ENCODE results near the gene FBXL16.

The FBXL16 gene

GRCh38 chr16:734981-735881, 29.6 kb upstream of the FBXL16 start:
- no peak for DNase-seq (ENCODE audit: low read depth)

DNA sequence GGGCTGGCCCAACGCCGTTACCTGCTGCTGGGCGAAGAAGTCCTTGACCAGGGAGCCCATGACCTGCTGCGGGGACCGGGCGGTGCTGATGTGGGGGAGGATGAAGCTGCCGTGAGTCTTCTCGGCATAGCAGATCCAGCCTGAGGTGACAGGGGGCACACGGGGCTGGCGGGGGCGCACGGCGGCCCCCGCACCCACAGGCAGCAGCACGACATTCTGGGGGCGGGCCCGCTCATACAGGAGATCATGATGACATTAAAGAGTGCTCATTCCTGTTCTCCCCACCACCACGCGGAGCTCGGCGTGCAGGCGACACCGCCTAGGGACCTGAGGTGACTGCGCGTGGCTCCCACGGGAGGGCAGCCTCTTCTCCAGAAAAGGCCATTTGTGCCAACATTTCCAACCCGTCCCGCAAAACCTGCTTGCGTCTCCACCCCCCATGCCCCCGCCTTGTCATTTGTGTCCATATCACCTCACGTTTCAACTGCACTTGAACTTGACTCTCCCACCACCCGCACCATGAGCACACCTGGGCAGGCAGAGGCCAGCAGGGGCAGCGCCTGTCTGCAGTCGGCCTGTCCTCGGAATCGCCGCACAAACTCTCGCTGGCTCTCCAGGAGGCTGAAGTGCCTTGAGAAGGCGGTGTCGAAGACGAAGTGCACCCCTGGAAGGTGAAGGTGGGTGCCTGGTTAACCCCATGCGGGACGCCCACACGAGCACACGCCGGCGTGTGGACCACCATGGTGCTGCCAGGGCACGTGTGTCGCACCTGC, 28.8 kb upstream of the FBXL16 start:
- DNase-seq (ENCODE audit: low read depth): no peak

GRCh38 chr16:733382-734207, 28.0 kb upstream of the FBXL16 start:
- no peak for DNase-seq (ENCODE audit: low read depth)

DNA sequence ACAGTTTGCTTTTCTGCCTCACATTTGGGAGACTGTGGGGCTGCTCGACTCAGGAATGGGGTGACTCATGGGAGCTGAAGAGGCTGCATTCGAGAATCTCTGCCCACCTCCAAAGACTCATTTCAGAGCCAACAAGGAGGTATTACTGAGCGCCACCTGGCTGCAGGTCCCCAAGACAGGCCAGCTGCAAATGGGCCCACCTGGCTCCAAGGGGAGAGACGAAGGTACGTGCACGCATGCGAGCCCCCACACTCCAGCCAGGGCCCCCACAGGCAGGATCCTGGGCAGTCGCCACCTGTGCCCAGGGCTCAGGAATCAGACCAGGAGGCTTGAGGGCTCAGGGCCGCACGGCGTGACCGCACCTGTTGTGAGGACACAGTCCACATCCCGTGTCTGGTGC, 27.3 kb upstream of the FBXL16 start:
- no peak for DNase-seq (ENCODE audit: low read depth)

DNA sequence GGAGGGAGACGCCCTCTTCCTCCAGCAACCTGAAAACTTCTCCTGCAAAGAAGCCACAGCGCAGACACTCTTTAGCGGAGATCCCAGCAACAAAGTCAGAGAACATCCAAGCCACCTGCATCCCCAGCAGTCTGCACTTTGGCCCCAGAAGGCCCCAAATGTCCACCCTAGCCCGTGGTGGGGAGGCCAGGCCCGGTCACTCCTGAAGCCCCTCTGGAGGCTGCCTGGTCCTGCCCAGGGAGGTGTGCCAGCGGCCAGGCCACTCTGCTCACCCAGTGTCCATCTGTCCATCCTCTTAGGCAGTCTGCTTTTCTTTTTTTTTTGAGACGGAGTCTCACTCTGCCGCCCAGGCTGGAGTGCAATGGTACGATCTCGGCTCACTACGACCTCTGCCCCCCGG, 26.7 kb upstream of the FBXL16 start:
- no peak for DNase-seq (ENCODE audit: low read depth)

DNA sequence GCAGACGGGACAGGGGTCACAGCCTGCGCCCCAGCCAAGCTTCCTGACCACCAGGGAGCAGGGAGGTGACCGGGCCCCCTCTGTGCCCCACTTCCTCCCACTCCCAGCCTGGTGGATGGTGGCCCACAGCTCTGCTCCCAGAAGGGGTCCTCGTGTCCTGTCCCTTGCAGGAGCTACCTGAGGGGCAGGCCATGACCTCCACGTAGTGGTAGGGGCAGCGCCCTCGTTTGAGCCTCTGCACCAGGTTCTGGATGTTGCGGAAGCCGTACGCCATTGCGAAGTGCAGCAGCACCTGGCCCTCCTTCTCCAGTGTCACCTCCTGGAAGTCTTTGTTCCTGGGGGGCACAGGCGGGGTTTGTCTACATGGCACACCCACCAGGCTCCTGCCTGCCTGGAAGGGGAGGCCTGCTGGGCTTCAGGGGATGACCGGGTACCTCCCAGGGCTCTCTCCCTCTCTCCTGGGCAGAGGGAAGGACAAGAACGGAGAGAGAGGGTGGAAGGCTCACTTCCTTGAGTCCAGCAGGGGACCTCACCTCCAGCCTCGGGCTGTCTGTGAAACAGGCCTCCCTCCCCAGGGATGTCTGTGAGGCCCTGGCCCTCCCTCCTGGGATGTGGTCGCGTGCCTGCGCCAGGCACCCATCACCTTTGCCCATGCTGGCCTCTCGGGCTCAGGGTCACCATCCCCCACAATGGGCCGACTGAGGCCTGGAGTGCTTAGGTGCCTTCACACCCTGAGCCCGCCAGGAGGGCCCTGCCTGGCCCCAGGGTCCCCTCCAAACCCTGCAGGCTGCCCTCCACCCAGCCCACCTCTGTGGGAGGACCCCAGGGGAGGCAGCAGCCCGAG, 25.3 kb upstream of the FBXL16 start:
- DNase-seq (ENCODE audit: low read depth): no peak

DNA sequence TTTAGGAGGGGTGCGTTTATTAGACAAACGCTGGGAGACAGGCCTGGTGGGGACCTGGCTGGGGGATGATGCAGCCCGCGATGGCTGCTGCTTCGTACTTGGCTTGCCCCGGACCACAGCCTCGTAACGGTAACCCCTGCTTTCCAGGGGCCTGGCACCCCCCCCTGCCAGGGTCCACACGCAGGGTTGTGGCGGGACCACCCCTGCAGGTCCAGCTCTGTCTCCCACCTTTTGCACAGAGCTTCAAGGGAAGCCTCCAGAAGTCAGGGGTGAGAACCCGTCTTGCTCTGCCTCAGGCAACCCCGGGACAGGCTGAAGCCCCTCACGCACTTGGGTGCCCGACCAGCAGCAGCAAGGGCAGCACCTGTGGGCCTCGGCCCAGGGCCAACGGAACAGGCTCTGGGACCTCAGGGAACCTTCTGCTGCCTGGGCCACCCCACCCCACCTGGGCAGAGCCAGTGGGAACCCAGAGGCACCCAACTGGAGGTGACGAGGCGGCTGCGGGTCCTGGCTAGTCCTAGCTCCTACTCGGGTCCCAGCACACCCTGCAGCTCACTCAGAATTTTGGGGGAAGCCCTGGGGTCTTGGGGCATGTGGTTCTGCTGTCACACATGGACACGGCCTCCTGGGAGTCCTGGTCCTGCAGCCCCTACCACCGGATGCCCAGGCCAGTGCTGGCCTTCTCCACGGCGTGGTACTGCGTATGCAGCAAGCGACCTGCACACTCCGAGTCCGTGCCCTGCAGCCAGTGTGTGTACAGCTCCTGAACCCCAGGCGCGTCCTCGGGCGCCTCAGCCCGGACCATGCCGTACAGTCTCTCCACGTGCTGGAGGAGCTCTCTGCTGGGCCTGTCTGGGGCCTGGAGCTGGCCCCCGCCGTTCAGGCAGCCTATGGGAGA, 24.4 kb upstream of the FBXL16 start:
- DNase-seq (ENCODE audit: low read depth): no peak

GRCh38 chr16:728890-729744, 23.5 kb upstream of the FBXL16 start:
- DNase-seq (ENCODE audit: low read depth): no peak

GRCh38 chr16:728131-728889, 22.7 kb upstream of the FBXL16 start:
- no peak for DNase-seq (ENCODE audit: low read depth)

DNA sequence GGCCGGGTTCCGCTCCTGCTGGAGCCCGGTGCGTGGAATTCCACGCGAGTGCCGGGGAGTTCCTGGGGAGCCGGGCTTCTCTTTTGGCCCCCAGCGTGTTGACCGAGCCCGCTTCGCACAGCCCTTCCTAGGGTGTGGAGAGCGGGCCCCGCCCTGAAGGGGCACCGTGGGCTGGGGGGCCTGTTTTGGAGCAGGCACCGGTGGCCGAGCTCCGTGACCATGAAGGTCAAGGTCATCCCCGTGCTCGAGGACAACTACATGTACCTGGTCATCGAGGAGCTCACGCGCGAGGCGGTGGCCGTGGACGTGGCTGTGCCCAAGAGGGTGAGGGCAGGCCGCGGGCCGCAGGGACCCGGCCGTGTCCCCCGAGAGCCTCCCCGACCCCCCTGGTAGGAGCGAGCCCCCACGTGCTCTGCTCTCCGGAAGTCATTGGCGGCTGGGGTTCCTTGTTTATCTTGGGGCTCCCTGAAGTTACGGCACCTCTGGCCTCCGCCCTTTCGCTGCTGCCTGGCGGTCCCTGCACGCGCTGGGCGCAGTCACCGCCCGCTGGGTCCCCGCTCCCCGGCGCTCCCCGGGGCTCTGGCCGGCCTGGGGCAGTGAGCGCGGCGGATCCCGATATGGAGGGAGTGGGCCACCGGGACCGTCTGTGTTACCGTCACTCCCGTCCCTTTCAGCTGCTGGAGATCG, 21.8 kb upstream of the FBXL16 start:
- no peak for DNase-seq (ENCODE audit: low read depth)

DNA sequence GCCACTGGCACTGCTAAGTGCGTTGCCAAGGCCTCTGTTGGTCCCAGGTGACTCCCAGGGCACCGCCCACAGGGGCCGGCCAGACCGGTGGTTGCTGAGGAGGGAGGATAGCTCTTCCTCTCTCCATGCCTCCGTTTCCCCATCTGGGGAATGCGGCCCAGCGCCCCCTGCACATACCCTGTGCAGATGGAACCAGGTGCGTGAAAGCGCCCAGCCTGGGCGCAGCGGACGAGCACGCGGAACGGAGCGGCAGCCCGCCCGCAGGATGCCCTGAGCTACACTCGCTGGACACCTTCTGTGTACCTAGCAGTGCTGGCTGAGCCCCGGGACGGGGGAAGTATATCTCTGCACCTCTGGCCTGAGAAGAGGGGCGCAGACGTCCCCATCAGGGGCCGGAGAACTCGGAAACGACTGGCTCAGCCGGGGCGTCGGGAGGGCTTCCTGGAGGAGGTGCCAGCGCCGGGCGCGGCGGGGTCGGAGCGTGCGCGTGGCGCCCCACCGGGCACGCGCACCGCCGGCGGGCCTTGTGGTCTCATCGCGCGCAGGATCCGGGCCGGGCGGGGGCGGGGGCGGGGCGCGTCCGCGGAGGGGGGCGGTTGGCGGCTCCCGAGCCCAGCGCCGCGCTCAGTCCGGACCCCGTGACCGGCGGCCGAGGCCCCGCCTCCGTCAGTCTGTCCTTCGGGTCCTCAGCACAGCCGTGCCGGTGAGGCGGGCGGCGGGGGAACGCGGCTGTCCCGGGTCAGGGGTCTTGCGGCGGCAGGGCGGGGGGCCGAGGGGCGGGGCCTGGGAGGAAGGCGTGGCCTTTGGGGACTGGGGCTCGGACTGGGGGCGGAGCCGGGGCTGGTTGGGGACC, 21.1 kb upstream of the FBXL16 start, which contains the start of the genes CCDC78 and HAGHL:
TSS of gene CCDC78 (minus strand) at position 6 of the 853 bp plus-strand sequence. CDS start 76 bp downstream, outside the sequence.
TSS of gene HAGHL (plus strand) at position 669 of the 853 bp plus-strand sequence. CDS start 404 bp downstream, outside the sequence.
- DNase-seq (ENCODE audit: low read depth): no peak

DNA sequence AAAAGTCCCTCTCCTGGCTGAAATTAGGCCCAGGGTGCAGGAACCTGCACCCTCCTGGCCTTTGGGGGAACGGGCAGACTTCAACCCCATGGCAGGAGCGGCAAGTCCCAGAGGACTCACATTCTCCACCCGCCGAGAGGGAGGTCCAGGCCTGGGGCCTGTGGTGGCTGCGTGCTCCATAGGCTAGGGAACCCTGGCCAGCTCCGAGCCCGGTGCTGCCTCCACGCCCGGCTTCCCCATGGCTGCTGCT, 20.5 kb upstream of the FBXL16 start:
- DNase-seq (ENCODE audit: low read depth): no peak

DNA sequence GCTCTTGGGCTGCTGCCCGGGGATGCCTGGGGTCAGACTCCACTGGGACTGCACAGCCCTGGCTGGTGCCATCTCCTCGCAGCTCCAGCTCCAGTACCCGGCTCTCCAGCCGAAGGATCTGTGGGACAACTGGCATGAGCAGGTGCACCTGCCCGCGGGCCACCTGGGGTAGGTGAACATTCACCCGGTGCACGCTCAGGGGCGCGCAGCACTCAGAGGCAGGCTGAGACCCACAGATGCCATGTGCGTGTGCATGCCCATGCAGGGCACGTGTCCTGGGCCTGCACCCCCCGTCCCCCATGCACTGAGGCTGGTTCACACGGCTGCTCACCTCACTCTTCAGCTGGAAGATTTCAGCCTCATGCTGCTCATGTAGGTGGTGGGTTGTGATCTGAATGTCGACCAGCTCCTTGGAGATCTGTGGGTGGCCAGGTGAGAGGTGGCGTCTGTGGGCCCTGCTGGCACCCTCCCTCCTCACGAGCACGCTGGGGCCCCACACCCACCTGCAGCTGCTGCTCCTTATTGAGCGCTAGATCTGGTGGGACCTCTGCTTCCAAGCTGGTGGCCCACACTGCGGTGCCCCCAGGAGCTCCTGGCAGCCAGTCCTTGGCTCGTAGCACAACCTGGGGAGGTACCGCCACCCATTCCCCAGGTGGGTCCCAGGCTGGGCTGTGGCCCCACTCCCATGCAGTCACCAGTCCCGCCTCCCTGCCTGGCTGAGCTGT, 20.0 kb upstream of the FBXL16 start:
- DNase-seq (ENCODE audit: low read depth): no peak

GRCh38 chr16:725041-725376, 19.4 kb upstream of the FBXL16 start:
- no peak for DNase-seq (ENCODE audit: low read depth)

DNA sequence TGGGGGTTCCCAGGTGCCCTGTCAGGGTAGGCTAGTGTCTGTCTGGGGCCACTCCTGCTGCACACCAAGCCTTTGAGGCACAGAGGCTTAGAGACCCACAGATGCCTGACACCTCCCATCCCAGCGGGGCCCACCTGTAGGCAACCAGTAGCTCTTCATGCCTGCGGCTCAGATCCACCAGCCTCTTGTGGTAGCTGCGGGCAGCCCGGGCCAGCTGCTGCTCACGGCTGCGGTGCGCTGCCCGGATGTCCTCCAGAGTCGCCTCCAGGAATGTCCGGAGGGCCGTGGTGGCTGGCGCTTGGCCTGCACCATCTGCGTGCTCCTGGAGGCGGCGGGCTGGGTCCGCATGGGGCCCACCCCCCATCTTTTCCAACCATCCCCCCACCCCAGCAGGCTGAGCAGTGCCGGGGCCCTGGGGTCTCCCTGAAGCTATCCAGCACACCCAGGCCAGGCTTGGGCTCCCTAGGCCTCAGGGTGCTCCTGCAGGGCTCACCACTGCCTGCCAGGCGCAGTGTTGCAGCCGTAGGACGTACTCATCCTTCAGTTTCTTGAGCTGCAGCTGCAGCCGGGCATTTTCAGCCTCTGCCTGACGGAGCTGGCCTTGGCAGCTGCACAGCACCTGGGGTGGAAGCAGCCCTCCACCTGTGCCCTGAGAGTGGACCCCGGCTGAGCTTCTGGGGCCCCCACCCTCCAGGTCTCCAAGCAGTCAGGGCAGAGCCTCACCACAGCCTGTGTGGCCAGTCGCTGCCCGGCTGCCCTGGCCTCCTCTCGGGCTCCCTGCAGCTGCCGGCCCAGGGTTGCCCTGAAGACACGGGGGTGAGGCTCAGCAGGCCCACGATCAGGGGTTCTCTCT, 18.8 kb upstream of the FBXL16 start:
- DNase-seq (ENCODE audit: low read depth): no peak

GRCh38 chr16:723695-724094, 18.1 kb upstream of the FBXL16 start:
- no peak for DNase-seq (ENCODE audit: low read depth)

Measured in stimulated activated CD8-positive, alpha-beta memory T cell treated with anti-CD3 and anti-CD28 coated beads, Interleukin-7, amount 100 ng/mL, for 24 hours (primary cell).